ENCODE data around the gene IQCH.

IQCH gene

DNA sequence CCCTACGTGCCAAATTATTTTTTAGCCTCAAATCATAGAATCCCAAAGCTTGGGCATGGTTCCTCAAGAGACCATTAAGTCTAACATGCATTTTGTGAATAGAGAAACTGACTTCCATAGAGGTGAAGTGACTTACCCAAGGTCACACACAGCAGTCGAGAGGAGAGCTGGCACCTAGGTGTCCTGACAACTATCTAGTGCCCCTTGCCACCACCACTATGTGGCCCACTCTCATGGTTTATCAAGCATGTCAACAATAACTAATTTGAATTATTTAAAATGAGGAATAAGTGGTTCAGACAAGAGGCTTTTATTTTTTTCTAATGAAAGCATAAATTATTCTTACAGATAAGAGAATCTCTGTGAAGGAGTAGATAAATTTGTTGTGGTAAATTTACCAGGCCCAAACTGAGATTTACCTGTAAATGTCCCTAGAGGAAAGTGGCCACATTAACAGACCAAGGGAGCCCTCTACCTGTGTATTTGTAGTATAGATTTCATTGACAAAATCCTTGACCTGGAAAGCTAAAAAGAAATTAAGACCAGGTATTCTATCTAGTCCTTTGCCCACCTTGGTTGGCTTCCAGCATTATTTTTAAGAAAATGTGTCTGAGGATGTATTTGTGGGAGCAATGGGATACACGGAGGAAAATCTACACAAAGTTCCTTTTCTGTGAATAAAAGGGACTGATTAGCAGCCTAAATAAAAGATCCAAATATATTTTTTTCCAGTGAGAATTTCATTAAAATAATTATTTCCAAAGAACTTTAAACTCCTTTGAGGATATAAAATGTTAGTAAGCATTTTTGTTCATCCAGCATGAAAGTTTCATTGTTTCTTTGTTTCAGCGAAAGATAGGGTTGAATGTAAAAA lies 49.1 kb downstream of the IQCH start:
- peak; percentile 24 for DNase-seq

DNA sequence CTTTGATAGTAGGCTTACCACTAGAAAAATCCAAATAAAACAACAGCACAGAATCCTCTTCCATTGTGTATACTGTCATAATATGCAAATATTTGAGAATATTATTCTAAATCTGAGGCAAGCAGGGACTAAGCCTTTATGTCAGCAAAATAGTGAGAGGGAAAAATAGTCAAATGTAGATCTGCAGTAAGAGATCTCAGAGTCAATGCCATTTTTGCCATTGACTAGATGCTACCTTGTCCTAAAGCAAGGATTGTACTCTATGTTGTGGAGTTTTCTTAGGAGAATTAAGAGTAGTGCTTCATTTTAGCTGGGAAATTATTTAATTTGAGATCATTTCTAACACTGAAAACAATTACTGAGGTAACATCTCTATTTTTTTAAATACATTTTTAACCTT lies 50.2 kb downstream of the IQCH start:
- DNase-seq, result no peak

DNA sequence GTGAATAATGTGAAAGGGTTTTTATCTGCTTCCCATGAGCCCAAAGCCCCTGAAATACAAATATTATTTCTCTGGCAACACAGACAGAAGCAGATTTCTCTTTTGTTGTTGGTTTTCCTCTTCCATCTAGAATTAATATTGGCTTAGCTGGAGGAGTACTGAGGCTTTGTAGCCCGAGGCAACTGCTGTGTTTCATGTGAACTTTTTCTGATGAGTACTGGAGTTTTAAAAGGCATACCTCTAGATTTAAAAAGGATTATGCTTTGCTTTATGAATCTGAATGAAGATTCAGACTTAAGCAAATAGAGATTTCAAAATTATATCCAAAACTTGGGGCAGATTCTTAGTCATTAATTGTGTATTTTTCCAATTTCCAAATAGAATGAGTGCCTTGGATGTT lies 50.9 kb downstream of the IQCH start:
- DNase-seq, result no peak

DNA sequence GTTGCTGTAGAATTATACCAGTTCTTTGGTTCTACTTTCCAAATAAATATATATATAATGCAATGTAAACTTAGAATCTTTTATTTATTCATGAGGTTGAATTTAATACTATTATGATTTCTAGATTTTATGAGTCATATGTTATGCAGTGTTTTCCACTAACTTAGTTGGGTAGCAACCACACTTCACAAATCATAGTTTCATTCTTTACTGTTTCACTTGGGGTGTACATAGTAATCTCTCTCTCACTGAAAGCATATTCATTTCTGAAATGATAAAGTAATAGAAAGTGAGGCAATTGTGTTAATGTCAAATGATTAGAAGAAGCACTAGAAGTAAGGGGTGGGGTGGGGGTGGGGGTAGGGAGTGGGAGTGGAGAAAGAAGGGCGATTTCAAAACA lies 52.6 kb downstream of the IQCH start:
- no peak for DNase-seq

DNA sequence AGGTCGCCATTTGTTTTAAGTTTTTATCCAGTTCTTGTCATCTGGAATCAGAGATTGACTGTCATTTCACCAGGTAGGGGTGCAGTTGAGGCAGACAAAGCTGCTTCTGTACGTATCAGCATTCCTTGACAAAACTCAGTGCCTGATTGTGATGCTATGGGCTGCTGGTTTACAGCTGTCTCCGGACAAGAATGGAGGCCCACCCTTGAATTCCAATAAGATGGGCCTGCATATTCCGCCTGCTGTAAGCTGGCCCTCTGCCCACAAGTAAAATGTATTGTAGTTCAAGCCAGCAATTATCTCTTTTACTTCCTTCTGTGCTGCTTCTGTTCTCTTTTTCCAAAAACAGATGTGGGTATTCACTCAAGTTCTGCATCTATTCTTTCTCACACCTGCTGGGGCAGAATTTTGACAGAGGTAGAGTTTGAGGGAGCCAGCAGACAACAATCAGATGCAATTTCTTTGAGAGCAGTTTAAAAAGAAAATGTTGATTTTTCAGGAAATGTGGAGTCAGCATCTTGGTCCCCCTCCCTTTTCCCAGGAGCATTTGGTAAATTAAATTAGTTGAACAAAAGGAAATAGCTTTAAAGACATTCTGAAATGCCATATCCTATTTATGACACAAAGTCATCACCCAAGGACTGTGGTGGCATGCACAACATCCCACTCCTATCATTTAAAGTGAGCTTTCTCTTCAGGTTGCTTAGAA lies 53.5 kb downstream of the IQCH start:
- DNase-seq, result no peak

DNA sequence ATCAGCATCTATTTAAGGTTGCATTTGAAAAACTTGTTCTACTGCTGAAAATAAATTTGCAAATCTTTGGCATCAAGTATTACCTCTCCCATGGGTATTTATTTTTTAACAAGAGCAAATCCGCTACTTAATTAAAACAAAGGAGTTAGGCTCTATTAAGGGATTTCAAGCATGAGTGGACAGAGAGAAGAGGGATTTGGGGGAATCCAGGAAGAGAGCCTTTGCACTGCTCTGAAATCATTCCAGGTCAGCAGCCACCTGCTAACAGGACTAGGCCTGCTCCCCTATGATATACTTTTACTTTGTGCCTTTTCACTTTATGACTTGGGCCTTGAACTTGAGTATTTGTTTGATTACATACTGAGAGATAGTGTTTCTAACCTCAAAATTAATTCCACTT lies 57.1 kb downstream of the IQCH start:
- DNase-seq, result no peak

DNA sequence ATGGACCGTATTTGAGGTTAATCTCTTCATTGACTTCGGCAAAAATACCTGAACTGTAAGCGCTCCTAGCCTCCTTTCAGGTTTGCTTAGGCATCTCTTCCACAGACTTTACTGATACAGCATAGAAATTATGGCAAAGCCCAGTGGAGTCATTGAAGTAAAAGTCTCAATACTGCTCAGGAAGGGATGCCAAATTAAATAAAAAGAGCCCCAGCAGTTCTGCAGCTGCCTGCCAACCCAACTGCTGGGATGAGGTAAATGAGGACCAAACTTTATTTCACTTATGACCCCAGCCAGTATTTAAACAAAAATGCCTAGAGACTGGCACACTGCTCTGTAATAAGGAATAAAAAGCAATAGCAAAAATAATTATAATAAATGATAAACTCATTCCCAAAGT lies 65.4 kb downstream of the IQCH start:
- no peak for DNase-seq

DNA sequence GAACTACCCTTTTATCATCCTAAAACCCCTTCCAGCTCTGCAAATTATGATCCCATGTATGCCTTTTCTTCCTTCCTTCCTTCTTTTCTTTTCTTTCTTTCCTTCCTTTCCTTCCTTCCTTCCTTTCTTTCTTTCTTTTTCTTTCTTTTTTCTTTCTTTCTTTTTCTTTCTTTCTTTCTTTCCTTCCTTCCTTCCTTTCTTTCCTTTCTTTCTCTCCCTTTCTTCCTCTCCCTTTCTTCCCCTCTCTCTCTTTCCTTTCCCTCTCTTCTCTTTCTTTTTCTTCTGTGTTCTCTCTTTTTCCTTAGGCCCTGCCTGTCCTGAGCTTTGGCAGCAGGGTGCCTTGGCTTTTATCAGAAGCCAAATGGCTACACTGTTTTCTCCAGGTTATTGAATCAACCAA lies 66.8 kb downstream of the IQCH start:
- DNase-seq, result no peak

DNA sequence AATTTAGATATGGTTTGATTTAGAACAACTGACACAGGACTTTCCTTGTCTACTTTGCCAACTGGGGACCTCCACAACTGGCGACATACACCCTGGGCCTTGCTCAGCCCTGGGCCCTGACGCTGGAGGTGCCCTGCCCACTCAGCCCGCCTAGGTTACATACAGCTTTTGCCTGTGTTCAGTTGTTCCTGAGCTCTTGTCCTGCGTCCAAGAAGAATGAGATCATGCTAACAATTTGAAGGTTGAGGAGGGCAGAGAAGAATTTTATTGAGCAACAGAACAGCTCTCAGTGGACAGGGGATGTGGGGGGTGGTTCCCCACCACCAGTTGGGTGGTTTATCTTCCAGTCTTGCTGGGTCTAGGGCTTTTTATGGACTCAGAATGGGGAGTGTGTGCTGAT lies 67.9 kb downstream of the IQCH start:
- DNase-seq, result no peak

DNA sequence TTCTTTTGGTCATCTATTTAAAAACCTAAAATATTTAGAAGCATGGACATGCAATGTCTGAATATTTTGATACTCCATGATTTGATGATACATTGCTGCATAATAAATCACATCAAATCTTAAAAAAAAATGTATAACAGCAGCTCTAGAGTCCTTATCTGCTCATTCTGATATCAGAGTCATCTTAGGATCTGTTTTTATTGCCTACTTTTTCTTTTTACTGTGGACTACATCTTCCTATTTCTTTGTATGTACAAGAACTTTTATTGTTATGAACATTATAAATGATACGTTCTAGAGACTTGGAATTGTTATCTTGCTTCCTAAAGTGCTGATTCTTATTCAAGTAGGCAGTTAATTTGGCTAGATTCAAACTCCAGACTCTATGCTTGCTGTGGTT lies 72.7 kb downstream of the IQCH start:
- DNase-seq, result no peak

DNA sequence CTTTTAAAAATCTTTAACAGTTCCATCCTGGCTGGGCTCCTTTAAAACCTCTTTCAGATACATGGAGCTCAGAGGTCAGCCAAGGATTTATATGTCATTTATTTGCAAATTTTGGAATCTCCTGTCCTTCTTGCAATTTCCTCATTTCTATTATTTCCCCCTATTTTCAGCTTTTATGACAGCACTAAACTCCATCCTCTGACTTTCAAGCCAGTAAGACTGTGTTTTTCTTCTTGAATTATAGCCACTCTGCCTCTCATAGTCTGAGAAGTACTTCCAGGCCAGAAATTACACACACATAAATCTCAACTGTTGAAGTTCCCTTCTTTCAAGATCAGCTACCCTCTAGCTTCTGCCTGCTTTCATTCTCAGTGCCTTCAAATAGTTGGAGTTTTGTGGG lies 73.2 kb downstream of the IQCH start:
- DNase-seq, result no peak

DNA sequence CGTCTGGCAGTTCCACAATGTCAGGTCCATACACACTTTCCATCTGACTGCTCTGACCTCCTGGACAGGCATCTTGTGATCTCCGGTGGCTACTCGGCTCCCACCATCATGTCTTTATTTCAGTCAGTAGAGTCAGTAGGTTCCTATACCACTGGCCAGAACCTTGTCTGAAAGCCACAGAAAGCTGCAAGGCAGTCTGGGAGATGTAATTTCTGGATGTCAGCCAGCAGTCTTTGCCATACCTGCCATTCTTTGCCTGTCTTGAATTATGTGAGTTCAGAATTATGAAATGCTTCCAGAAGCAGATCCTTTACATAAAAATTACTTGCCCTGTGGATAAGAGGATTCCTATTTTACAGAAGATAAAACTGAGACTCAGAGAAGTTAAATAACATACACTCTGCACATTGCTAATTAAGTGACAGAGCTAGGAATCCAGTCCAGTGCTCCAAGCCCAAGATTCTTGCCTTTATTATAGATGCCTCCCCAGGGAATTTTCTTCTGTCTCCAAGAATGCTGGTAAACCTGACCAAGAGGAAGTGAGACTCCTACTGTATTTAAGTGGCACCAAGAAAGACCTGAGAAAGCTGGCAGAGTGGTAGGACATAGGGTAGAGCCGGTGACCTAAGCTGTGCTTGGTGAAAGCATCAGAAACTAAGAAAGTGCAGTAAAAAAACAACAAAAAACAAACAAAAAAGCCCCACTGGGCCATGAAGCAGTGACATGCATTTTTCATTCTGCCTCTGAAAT lies 75.6 kb downstream of the IQCH start:
- no peak for DNase-seq

DNA sequence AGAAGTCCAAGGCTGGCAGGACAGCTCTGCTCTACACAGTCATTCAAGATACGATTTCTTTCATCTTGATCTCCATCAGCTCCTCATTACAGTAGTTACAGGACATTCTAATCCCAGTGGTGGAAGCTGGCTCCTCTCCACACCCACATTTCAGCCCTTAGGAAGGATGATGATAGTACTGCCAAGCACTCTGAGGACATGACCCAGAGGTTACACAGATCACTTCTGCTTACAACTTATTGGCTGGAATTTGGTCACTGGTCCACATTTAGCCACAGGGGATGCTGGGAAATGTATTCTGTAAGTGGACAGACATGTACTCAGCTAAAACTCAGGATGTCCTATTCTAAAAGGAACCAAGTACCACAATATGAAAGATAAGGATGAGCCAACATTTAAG lies 77.1 kb downstream of the IQCH start:
- no peak for DNase-seq

DNA sequence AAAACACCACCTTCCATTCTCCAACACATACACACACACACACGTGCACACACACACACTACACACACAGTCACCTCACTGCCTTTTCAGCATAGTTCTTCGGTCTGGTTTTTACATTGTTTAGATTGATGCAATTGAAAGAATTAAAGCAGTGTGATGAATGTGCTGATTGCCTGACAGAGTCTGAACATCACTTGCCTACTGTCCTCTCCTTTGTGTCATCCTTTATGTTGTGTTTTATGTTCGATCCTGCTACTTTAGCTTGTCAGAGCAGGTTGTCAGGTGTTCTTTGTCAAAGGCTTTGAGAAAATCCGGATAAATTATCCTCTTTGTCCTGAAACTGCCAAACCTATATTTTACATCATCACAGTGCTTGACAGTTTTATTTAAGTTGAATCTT lies 80.4 kb downstream of the IQCH start:
- DNase-seq, result no peak

DNA sequence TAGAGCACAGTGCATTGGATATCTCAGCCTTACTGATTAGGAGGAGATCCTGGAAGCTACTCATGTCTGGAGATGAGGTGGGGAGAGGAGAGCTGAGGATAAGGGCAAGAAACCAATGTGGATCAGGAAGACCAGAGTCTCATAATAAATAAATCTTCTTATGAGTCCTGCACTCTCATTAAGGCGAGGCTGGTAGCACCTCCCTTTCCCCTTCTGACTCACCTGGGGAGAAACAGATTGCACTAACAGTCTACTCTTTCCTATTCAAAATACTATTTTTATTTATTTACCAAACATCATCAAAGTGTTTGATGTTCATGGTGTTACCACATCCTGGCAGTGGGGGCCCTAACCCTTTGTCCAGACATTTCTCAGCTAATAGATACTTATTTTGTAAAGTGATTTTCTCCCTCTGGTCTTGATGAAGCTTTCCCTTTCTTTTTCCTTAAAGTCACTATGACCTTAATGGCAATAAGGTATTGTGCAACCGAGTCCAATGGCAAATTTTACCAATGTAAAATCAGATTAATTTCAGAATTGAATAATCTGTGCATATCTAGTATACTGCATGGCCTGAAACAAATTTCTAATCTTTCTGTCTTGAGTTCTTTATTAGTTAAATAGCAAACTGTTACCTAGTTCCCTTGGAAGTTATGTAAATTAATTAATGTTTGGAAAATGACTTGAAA lies 81.1 kb downstream of the IQCH start:
- no peak for DNase-seq

DNA sequence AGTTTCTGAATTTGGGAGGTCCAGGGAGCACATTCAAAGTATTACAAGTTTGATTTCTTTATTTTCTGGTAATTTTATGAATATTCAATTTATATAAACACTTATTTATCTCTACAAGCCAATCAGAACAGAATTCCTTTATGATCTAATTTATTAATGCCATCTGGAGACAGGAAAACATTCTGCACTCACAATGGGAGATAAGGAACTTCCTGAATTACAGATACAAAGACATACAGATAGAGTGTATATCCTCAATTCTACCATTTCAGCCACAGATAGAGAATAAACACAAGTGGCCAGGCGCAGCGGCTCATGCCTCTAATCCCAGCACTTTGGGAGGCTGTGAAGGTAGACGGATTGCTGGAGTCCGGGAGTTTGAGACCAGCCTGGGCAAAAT lies 86.0 kb downstream of the IQCH start:
- no peak for DNase-seq

DNA sequence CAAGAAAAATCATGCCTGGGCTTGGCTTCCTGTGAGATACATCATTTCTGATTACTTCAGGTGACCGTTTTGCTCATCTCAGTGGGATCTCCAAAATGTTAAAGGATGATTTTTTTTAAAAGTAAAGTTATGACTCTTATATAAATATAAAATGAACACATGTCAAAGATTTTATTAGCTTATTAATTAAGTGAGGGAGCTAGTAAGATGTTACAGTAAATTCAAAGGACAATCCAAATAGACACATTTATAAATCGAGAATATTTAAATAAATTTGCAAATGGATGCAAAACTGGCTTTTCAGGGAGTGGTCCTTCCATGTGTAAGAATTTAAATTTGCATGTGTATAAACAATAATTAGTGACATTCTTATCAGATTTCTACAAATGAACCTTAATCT lies 87.0 kb downstream of the IQCH start:
- no peak for DNase-seq

DNA sequence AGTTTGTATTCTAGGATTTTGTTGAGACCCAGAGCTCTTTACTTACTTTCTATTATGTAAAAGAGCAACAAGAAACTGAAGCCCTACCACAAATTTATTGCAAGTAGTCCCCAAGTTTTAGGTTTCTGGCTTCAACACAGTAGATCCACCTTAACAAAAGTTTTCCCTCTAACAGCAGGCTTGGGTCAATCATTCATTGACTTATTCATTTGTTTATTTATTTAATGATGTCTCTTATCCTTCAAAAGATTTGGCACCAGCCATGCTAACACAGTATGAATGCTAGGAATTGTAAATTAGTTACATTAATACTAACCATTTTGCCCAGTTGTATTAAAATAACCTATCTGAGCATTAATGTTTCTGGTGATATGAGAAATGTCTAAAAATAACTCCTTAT lies 88.6 kb downstream of the IQCH start:
- no peak for DNase-seq

DNA sequence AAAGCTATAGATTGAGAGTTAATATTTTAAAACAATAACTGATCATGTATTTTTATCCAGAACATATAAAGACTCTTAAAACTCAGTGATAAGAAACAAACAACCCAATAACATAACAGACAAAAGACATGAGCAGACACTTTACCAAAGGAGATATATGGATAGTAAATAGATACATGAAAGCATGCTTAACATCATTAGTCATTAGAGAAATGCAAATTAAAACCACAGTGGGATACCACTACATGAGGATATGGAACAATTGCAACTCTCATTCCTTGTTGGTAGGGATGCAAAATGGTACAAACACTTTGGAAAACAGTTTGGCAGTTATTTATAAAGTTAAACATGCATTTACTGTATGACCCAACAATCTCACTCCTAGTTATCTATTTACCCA lies 95.0 kb downstream of the IQCH start:
- no peak for DNase-seq

DNA sequence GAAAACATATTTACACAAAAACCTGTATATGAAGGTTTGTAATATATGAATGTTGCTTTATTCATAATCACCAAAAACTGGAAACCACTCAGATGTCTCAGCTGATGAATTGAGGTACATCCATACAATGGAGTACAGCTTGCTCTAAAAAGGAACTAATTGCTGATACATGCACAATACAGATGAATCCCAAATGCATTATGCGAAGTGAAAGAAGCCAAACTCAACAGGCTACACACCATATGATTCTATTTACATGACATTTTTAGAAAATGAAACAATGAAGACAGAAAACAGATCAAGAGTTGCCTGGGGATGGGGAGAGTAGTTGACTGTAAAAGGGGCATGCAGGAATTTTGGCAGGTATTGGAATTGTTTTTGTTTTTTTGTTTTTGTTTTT lies 95.5 kb downstream of the IQCH start:
- DNase-seq, result no peak

DNA sequence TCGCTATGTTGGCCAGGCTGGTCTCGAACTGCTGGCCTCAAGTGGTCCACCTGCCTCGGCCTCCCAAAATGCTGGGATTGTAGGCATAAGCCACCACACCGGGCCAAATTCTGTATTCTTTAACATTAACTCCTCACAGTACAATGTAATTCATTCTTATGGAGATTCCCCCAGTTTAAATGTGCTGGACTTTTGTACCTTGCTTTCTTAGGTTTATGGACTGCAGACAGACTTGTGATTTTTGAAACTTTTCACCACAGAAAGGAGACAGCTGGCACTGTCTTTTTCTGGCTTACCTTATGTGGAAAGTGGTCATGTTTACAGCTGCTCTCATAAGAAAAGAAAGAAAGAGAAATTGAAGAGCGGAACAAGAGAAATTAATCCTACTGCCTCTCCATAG lies 103.8 kb downstream of the IQCH start:
- DNase-seq, result no peak

DNA sequence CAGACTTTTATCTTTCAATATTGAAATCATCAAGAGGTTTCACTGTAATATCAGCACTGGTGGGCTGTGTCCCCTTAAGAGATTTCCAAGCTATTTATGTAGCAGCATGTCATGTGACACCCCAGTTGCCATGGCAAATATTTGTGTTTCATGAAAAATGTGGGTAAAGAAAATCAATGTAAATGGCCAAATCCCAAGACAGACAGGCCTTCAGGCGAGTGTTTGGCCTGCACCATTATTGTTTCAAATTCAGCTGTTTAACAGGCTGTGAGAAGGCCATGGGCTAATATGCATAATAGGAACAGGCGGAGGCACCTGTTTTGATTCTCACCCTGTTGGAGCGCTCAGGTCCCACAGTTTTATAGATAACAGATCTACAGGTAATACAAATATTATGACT lies 104.2 kb downstream of the IQCH start:
- no peak for DNase-seq

DNA sequence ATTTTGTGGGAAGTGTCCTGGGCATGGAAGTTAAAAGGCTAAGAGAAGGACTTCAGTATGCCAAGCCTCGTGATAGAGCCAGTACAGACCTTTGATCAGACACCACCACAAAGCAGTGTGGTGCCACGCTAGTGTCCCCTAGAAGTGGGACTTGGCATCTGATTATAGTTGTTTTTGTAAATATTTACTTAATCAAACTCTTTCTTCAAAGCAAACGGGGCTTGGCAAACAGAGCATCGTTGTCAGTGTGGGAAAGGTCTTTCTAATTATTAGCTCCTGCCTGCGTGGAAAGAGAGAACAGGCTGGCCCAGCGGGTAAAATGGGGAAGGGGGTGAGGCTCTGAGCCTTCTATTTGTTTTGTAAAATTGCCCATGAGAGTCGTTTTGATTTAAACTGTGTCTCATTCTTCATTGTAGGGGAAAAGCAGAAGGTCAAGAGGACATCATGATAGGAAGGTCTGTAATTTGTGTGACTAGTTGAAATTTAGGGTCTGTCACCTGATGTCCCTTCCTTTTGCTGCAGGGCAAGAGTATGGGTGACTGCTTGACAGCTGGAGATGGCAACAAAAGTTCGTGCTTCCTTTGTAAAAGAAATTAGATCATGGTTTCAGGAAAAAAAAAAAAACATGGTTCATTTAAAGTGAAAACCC lies 105.0 kb downstream of the IQCH start:
- peak; percentile 28 for DNase-seq
